Chondrocyte (in vitro differentiated cells): ENCODE measurements around the gene CCDC87. TPM values are rescaled to one million over a fixed set of nuclear protein-coding genes. Genes with fewer than 3 reads are reported as not detected.
A peak's percentile ranks its signal among the peaks of the same experiment; 100 is the strongest.

ENCODE experiments used
- DNase-seq: peaks from one replicate; pipeline ENCODE4 v3.0.0; 2021; ENCODE audit warnings: mixed read lengths, low spot score
- H3K27ac Mint-ChIP-seq: one replicate; pipeline ENCODE4 v1.8.0; 2021; ENCODE audit warnings: mild to moderate bottlenecking, moderate library complexity, mixed read lengths; ENCODE audit not compliant: unreplicated experiment
- H3K27me3 Mint-ChIP-seq: 2 replicates; pipeline ENCODE4 v1.8.0; 2021; ENCODE audit warnings: low read depth, mixed read lengths
- H3K36me3 Mint-ChIP-seq: 2 replicates; pipeline ENCODE4 v1.8.0; 2021; ENCODE audit warnings: low read depth, mixed read lengths
- H3K4me1 Mint-ChIP-seq: 2 replicates; pipeline ENCODE4 v1.8.0; 2021; ENCODE audit warnings: low read depth, mild to moderate bottlenecking, mixed read lengths
- H3K4me3 Mint-ChIP-seq: one replicate; pipeline ENCODE4 v1.8.0; 2021; ENCODE audit warnings: mild to moderate bottlenecking, moderate library complexity, mixed read lengths; ENCODE audit not compliant: unreplicated experiment
- H3K9me3 Mint-ChIP-seq: 2 replicates; pipeline ENCODE4 v1.8.0; 2021; ENCODE audit warnings: low read depth, mixed read lengths
- total RNA-seq: library from RNA; stranded (reverse); gene quantifications from 3 replicates; pipeline ENCODE4 v1.2.1, GENCODE V29; 2021
- TF ChIP-seq, protein P1 (sequence below): fragments of 200-600 bp; sonication (generic); IDR thresholded peaks from 2 replicates; pipeline ENCODE4 v1.5.0; 2021; ENCODE audit warnings: antibody characterized with exemption, mild to moderate bottlenecking, moderate library complexity

The CCDC87 gene
- total RNA-seq, 1 donor from 2014 or later: 0.32 TPM

- Mint-ChIP-seq H3K4me3 (no peak overlapping the region), H3K4me1 (peaks cover 32% of the 10 kb centered on the region), H3K36me3 (peaks cover 35% of the 10 kb centered on the region), H3K9me3 (no peaks in the 10 kb centered on the region), H3K27ac (no peak overlapping the region), H3K27me3 (no peaks in the 10 kb centered on the region)
- TF ChIP-seq, protein P1, sequence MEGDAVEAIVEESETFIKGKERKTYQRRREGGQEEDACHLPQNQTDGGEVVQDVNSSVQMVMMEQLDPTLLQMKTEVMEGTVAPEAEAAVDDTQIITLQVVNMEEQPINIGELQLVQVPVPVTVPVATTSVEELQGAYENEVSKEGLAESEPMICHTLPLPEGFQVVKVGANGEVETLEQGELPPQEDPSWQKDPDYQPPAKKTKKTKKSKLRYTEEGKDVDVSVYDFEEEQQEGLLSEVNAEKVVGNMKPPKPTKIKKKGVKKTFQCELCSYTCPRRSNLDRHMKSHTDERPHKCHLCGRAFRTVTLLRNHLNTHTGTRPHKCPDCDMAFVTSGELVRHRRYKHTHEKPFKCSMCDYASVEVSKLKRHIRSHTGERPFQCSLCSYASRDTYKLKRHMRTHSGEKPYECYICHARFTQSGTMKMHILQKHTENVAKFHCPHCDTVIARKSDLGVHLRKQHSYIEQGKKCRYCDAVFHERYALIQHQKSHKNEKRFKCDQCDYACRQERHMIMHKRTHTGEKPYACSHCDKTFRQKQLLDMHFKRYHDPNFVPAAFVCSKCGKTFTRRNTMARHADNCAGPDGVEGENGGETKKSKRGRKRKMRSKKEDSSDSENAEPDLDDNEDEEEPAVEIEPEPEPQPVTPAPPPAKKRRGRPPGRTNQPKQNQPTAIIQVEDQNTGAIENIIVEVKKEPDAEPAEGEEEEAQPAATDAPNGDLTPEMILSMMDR: no peak
- DNase-seq: peak; percentile 92
Observed at GRCh38 chr11:66625041-66625751, 32.3 kb upstream of the CCDC87 start.

GRCh38 chr11:66624450-66624849 is 31.6 kb upstream of the CCDC87 start:
- no peak overlapping the region for H3K27ac Mint-ChIP-seq
- H3K4me3 Mint-ChIP-seq: no peak overlapping the region
- TF ChIP-seq, protein P1: no peak
- no peaks in the 10 kb centered on the region for H3K9me3 Mint-ChIP-seq
- peaks cover 32% of the 10 kb centered on the region for H3K36me3 Mint-ChIP-seq
- no peak for DNase-seq
- peaks cover 38% of the 10 kb centered on the region for H3K4me1 Mint-ChIP-seq
- no peaks in the 10 kb centered on the region for H3K27me3 Mint-ChIP-seq

GRCh38 chr11:66619080-66619554 is 26.3 kb upstream of the CCDC87 start:
- DNase-seq: no peak
- Mint-ChIP-seq H3K9me3 (no peaks in the 10 kb centered on the region), H3K27ac (peak overlapping the region; percentile 100), H3K36me3 (peaks cover 11% of the 10 kb centered on the region), H3K27me3 (no peaks in the 10 kb centered on the region), H3K4me3 (peak overlapping the region; percentile 96), H3K4me1 (peaks cover 60% of the 10 kb centered on the region)
- TF ChIP-seq, protein P1: no peak

- peak overlapping the region; percentile 100 for H3K27ac Mint-ChIP-seq
- H3K4me1 Mint-ChIP-seq: peaks cover 42% of the 10 kb centered on the region
- H3K4me3 Mint-ChIP-seq: peak overlapping the region; percentile 96
- H3K27me3 Mint-ChIP-seq: no peaks in the 10 kb centered on the region
- no peaks in the 10 kb centered on the region for H3K9me3 Mint-ChIP-seq
- peaks cover 4% of the 10 kb centered on the region for H3K36me3 Mint-ChIP-seq
- DNase-seq: peak; percentile 93
- TF ChIP-seq, protein P1: no peak
Observed at GRCh38 chr11:66617155-66617834, 24.4 kb upstream of the CCDC87 start.

DNA sequence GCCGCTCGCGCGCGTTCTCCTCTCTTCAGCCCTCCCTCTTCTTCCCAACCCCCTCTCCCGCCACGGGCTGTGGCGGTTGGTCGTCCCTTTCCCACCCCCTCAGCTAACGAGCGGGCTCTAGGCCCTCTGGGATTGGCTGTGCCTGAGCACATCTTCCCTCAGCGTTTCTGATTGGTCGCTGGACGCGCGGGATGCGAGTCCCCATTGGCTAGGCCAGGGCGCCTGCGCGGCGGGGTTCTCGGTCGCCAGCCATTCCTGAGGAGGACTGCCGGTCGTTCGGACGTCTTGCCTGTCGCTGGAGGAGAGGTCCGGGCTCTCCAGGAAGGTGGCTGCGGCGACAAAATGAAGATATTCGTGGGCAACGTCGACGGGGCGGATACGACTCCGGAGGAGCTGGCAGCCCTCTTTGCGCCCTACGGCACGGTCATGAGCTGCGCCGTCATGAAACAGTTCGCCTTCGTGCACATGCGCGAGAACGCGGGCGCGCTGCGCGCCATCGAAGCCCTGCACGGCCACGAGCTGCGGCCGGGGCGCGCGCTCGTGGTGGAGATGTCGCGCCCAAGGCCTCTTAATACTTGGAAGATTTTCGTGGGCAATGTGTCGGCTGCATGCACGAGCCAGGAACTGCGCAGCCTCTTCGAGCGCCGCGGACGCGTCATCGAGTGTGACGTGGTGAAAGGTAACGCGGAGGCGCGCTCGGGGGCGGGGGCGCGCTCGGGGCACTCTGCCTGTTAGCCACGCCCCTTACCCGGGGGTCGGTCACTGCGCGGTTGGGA is 23.7 kb upstream of the CCDC87 start, which contains the start of gene RBM14:
TSS of gene RBM14 (plus strand) at position 252 of the 776 bp plus-strand sequence. CDS start at position 343, 91 bp downstream.
- peak; percentile 100 for DNase-seq
- Mint-ChIP-seq H3K27me3 (no peaks in the 10 kb centered on the region), H3K4me1 (peaks cover 37% of the 10 kb centered on the region), H3K4me3 (peak within 1 kb of the TSS; percentile 96), H3K36me3 (peaks cover 4% of the 10 kb centered on the region), H3K9me3 (no peaks in the 10 kb centered on the region), H3K27ac (peak within 1 kb of the TSS; percentile 100)
- TF ChIP-seq, protein P1: no peak
